KG1 (cell line): ENCODE measurements around the gene CPM.
"Not testable (repeated sequence)": the region's sequence is repeated elsewhere in the genome, so short reads cannot be mapped to it uniquely, and the experiment has no call there.

ENCODE experiments used
- DNase-seq: peaks from one replicate; lab custom pipeline; 2025; lab: John Stamatoyannopoulos, UW

The CPM gene

GRCh38 chr12:68806488-68807237, 126.3 kb downstream of the CPM start:
- DNase-seq: no peak

- DNase-seq: no peak
These were observed 127.3 kb downstream of the CPM start for GRCh38 chr12:68805592-68806120.

- no peak for DNase-seq
These were observed 128.0 kb downstream of the CPM start for GRCh38 chr12:68804657-68805591.

- no peak for DNase-seq
These were observed 128.9 kb downstream of the CPM start for GRCh38 chr12:68803948-68804656.

- not testable (repeated sequence) for DNase-seq
These were observed 129.9 kb downstream of the CPM start for GRCh38 chr12:68802911-68803651.

- DNase-seq: not testable (repeated sequence)
These were observed 130.6 kb downstream of the CPM start for GRCh38 chr12:68802372-68802745.
